AG08395 (cell line): ENCODE data around the gene PSENEN.
A peak's percentile ranks its signal among the peaks of the same experiment; 100 is the strongest.
"Not testable (repeated sequence)": the region's sequence is repeated elsewhere in the genome, so short reads cannot be mapped to it uniquely, and the experiment has no call there.

Experiments
- DNase-seq: peaks from one replicate; pipeline ENCODE4 v3.0.0; 2012; ENCODE audit warnings: mixed read lengths, low spot score

The PSENEN gene

GRCh38 chr19:35751839-35752745 is 6.6 kb downstream of the PSENEN start:
- DNase-seq = no peak

- no peak for DNase-seq
These were observed 7.4 kb downstream of the PSENEN start for GRCh38 chr19:35752746-35753350.

- DNase-seq = no peak
These were observed 8.4 kb downstream of the PSENEN start for GRCh38 chr19:35753634-35754369.

GRCh38 chr19:35754370-35755130 is 9.1 kb downstream of the PSENEN start:
- DNase-seq = no peak

- no peak for DNase-seq
These were observed 9.7 kb downstream of the PSENEN start for GRCh38 chr19:35755131-35755549.

GRCh38 chr19:35755550-35756376 is 10.3 kb downstream of the PSENEN start:
- peak; percentile 65 for DNase-seq

- DNase-seq = peak; percentile 50
These were observed 11.2 kb downstream of the PSENEN start, which contains the start of gene HSPB6 for GRCh38 chr19:35756377-35757230. TSS of gene HSPB6 (minus strand) at chr19:35757029. CDS start at chr19:35757008, 21 bp downstream.

- peak; percentile 61 for DNase-seq
These were observed 11.8 kb downstream of the PSENEN start for GRCh38 chr19:35757231-35757748.

- peak; percentile 99 for DNase-seq
These were observed 12.5 kb downstream of the PSENEN start, which contains the start of gene PROSER3 for GRCh38 chr19:35757749-35758608. TSS of gene PROSER3 (plus strand) at chr19:35758176. CDS start at chr19:35758216, 40 bp downstream.

- DNase-seq = no peak
These were observed 14.2 kb downstream of the PSENEN start for GRCh38 chr19:35759697-35760096.

GRCh38 chr19:35760711-35761349 is 15.4 kb downstream of the PSENEN start:
- no peak for DNase-seq

GRCh38 chr19:35764432-35765315 is 19.2 kb downstream of the PSENEN start:
- DNase-seq = no peak

- DNase-seq = no peak
These were observed 21.2 kb downstream of the PSENEN start for GRCh38 chr19:35766571-35767104.

GRCh38 chr19:35767288-35768081 is 22.0 kb downstream of the PSENEN start:
- DNase-seq = no peak

GRCh38 chr19:35768082-35768421 is 22.6 kb downstream of the PSENEN start:
- DNase-seq = no peak

GRCh38 chr19:35772362-35772761 is 26.9 kb downstream of the PSENEN start:
- not testable (repeated sequence) for DNase-seq
